CD14-positive monocyte (primary cell): Measurements from ENCODE around the gene RPUSD3. TPM values are rescaled to one million over a fixed set of nuclear protein-coding genes. Genes with fewer than 3 reads are reported as not detected.
"Not testable (repeated sequence)": the region's sequence is repeated elsewhere in the genome, so short reads cannot be mapped to it uniquely, and the experiment has no call there.

Source experiments
- DNase-seq, 3 donors: peaks; one replicate each; pipeline ENCODE4 v3.0.0-alpha.2; 2011 to 2022
- H2AFZ ChIP-seq: 2 replicates; pipeline ENCODE4 v1.6.0; 2012; ENCODE audit warnings: mild to moderate bottlenecking, low read depth, low read length, inconsistent platforms; ENCODE audit not compliant: insufficient read depth, poor library complexity, severe bottlenecking
- H3K27ac ChIP-seq, 2 donors: 1 replicate in 1 of 2; 2 replicates in 1 of 2; pipeline ENCODE4 v1.5.1; 2012 to 2013; ENCODE audit warnings: low read length in 2 of 2, control low read depth in 1 of 2, inconsistent platforms in 1 of 2, low read depth in 1 of 2, mild to moderate bottlenecking in 1 of 2
- H3K27me3 ChIP-seq, 2 donors: one replicate each; pipeline versions ENCODE4 v1.6.0 to v1.6.1; 2011 to 2013; ENCODE audit warnings: low read length in 2 of 2; ENCODE audit not compliant: control insufficient read depth in 2 of 2, insufficient read depth in 2 of 2
- H3K36me3 ChIP-seq, 2 donors: replicated peaks in 1 of 2; 1 replicate in 1 of 2; 2 replicates in 1 of 2; pipeline versions ENCODE4 v1.5.1 to v1.6.1; 2012 to 2013; ENCODE audit warnings: low read length in 2 of 2, control low read depth in 1 of 2, inconsistent platforms in 1 of 2, mild to moderate bottlenecking in 1 of 2; ENCODE audit not compliant: insufficient read depth in 2 of 2, control insufficient read depth in 1 of 2
- H3K4me1 ChIP-seq, 2 donors: 1 replicate in 1 of 2; 2 replicates in 1 of 2; pipeline versions ENCODE4 v1.5.1 to v1.6.1; 2012 to 2013; ENCODE audit warnings: low read length in 2 of 2, control low read depth in 1 of 2, inconsistent platforms in 1 of 2, mild to moderate bottlenecking in 1 of 2, moderate library complexity in 1 of 2; ENCODE audit not compliant: insufficient read depth in 2 of 2, control insufficient read depth in 1 of 2
- H3K4me2 ChIP-seq: replicated peaks from 2 replicates; pipeline ENCODE3; 2012; ENCODE audit warnings: low read length, moderate library complexity, mild to moderate bottlenecking; ENCODE audit not compliant: poor library complexity, severe bottlenecking; ENCODE audit errors: extremely low read depth
- H3K4me3 ChIP-seq, 3 experiments: fragments of 200-600 bp in 1 of 3; sonication (generic) in 1 of 3; replicated peaks in 1 of 3; 1 replicate in 2 of 3; 2 replicates in 1 of 3; pipeline ENCODE4 v1.5.1; 2011 to 2013; ENCODE audit warnings: low read length in 3 of 3, mild to moderate bottlenecking in 3 of 3, control low read depth in 2 of 3, low read depth in 2 of 3, inconsistent platforms in 1 of 3, moderate library complexity in 1 of 3
- H3K79me2 ChIP-seq: 2 replicates; pipeline ENCODE4 v1.6.0; 2012; ENCODE audit warnings: mild to moderate bottlenecking, control low read depth, inconsistent platforms, low read length, moderate library complexity; ENCODE audit not compliant: insufficient read depth
- H3K9ac ChIP-seq: 2 replicates; pipeline ENCODE4 v1.6.0; 2017; ENCODE audit warnings: low read length, mild to moderate bottlenecking; ENCODE audit not compliant: insufficient read depth, poor library complexity, severe bottlenecking
- H3K9me3 ChIP-seq, 2 donors: replicated peaks in 1 of 2; 1 replicate in 1 of 2; 2 replicates in 1 of 2; pipeline versions ENCODE4 v1.5.1 to v1.6.1; 2012 to 2013; ENCODE audit warnings: low read length in 2 of 2, control low read depth in 1 of 2; ENCODE audit not compliant: control insufficient read depth in 1 of 2, insufficient read depth in 1 of 2
- H4K20me1 ChIP-seq: 2 replicates; pipeline ENCODE4 v1.6.0; 2012; ENCODE audit warnings: mild to moderate bottlenecking, low read length, control low read depth, moderate library complexity; ENCODE audit not compliant: insufficient read depth
- H3K27ac Mint-ChIP-seq, 7 donors: one replicate each; pipeline ENCODE4 v1.8.0; 2020; ENCODE audit warnings: mild to moderate bottlenecking in 7 of 7, mixed read lengths in 7 of 7, moderate library complexity in 6 of 7, inconsistent platforms in 2 of 7
- H3K27me3 Mint-ChIP-seq, 3 donors: one replicate each; pipeline ENCODE4 v1.8.0; 2021 to 2022; ENCODE audit warnings: low read depth in 3 of 3, mild to moderate bottlenecking in 3 of 3, mixed read lengths in 3 of 3, moderate library complexity in 3 of 3, inconsistent platforms in 1 of 3
- H3K36me3 Mint-ChIP-seq, 2 donors: one replicate each; pipeline ENCODE4 v1.8.0; 2020; ENCODE audit warnings: mixed read lengths in 2 of 2, inconsistent platforms in 1 of 2, mild to moderate bottlenecking in 1 of 2
- H3K4me1 Mint-ChIP-seq: one replicate; pipeline ENCODE4 v1.8.0; 2020; ENCODE audit warnings: mild to moderate bottlenecking, mixed read lengths
- H3K4me3 Mint-ChIP-seq, 2 donors: one replicate each; pipeline ENCODE4 v1.8.0; 2020; ENCODE audit warnings: mild to moderate bottlenecking in 2 of 2, mixed read lengths in 2 of 2, moderate library complexity in 1 of 2
- H3K9me3 Mint-ChIP-seq, 7 donors: one replicate each; pipeline ENCODE4 v1.8.0; 2020 to 2022; ENCODE audit warnings: mixed read lengths in 7 of 7, mild to moderate bottlenecking in 6 of 7, moderate library complexity in 6 of 7, inconsistent platforms in 2 of 7
- WGBS: methylation state at CpG from one replicate; pipeline ENCODE4 v1.1.5; 2013; ENCODE audit warnings: missing lambda C conversion rate; ENCODE audit not compliant: insufficient coverage; 5-methylcytosine and 5-hydroxymethylcytosine counted together
- intact Hi-C, 2 donors: fragments of 100-400 bp; cut with micrococcal nuclease; formaldehyde crosslinking; loops; one replicate each; pipeline versions ENCODE4 v1.15.0 to v1.15.1; 2023
- polyA plus RNA-seq, 3 donors: library from polyadenylated mRNA; depleted of rRNA in 1 of 3; unstranded in 2 of 3; stranded (reverse) in 1 of 3; fragments of 300-500 nt in 2 of 3; fragments of >200 nt in 1 of 3; fragmentation: Illumina TruSeq in 2 of 3; gene quantifications; 1 replicate in 2 of 3; 2 replicates in 1 of 3; pipeline ENCODE4 v1.2.3, GENCODE V29; 2012 to 2021
- TF ChIP-seq, protein P1 (sequence below): fragments of 200-600 bp; IDR thresholded peaks from one replicate; pipeline ENCODE4 v1.8.0; 2022; ENCODE audit warnings: antibody characterized with exemption, mild to moderate bottlenecking

RPUSD3 gene
- polyA plus RNA-seq, 3 donors, result 42.6 to 51.5 (median 43.4) TPM

DNA sequence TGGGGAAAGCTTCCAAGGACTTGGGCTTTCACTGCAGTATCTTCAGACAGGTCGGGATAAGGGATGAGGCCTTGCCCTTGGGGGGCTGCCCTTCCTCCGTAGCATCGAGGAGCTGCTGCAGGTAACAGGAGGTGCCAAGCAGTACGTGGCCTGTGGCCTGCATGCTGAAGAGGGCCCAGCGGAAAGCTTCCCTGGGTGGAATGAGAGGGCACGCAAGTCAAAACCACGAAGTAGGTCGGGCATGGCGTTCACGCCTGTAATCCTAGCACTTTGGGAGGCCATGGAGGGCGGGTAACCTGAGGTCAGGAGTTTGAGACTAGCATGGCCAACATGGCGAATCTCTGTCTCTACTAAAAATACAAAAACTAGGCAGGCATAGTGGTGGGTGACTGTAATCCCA, 23.3 kb upstream of the RPUSD3 start:
- intact Hi-C loops, result no loop called here
- no peak overlapping the region for H3K27ac Mint-ChIP-seq
- H3K4me1 Mint-ChIP-seq, result peaks cover 26% of the 10 kb centered on the region
- no peak overlapping the region for H3K4me2 ChIP-seq
- H3K36me3 Mint-ChIP-seq, result no peaks in the 10 kb centered on the region
- H3K27me3 Mint-ChIP-seq, result peaks cover 0 to 6% (median 5%) of the 10 kb centered on the region in 3 donors
- H3K27ac ChIP-seq, result no peak overlapping the region
- H3K36me3 ChIP-seq, result no peaks in the 10 kb centered on the region
- no peaks in the 10 kb centered on the region for H3K9me3 Mint-ChIP-seq
- TF ChIP-seq, protein P1, sequence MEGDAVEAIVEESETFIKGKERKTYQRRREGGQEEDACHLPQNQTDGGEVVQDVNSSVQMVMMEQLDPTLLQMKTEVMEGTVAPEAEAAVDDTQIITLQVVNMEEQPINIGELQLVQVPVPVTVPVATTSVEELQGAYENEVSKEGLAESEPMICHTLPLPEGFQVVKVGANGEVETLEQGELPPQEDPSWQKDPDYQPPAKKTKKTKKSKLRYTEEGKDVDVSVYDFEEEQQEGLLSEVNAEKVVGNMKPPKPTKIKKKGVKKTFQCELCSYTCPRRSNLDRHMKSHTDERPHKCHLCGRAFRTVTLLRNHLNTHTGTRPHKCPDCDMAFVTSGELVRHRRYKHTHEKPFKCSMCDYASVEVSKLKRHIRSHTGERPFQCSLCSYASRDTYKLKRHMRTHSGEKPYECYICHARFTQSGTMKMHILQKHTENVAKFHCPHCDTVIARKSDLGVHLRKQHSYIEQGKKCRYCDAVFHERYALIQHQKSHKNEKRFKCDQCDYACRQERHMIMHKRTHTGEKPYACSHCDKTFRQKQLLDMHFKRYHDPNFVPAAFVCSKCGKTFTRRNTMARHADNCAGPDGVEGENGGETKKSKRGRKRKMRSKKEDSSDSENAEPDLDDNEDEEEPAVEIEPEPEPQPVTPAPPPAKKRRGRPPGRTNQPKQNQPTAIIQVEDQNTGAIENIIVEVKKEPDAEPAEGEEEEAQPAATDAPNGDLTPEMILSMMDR, result no peak
- DNase-seq, result no peak
- no peak overlapping the region for H3K9ac ChIP-seq
- no peak overlapping the region for H3K4me3 Mint-ChIP-seq
- no peaks in the 10 kb centered on the region for H4K20me1 ChIP-seq
- H3K4me3 ChIP-seq, result no peak overlapping the region
- H3K9me3 ChIP-seq, result no peaks in the 10 kb centered on the region
- no peaks in the 10 kb centered on the region for H3K27me3 ChIP-seq
- H3K79me2 ChIP-seq, result no peaks in the 10 kb centered on the region
- peaks cover 29 to 32% of the 10 kb centered on the region in 2 donors for H3K4me1 ChIP-seq
- 85% methylated on average over 10 of the region's 12 CpGs for WGBS
- no peak overlapping the region for H2AFZ ChIP-seq

DNA sequence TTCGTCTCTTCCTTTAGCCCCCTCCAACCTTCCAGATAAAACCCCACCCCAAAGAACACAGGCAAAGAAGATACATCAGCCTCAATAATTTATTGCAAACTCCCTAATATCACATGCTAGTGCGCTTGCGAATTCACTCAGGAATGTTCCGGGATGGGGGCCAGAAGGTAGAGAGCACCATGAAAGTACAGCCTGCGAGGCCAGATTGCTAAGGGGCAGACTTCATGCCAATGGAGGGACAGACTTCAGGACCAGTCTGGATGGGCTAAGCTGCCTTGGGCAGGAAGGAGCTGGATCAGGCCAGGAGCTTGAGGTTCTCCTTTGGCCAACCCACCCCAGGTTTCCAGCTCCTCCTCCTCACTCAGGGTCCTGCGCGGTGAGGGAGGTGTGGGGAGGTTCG, 22.8 kb upstream of the RPUSD3 start:
- Histone ChIP-seq H3K27ac (no peak overlapping the region), H3K4me3 (no peak overlapping the region), H3K27me3 (no peaks in the 10 kb centered on the region), H3K4me2 (no peak overlapping the region), H3K9ac (no peak overlapping the region), H3K4me1 (peaks cover 30 to 33% of the 10 kb centered on the region in 2 donors), H3K79me2 (no peaks in the 10 kb centered on the region), H2AFZ (no peak overlapping the region), H3K9me3 (no peaks in the 10 kb centered on the region), H4K20me1 (no peaks in the 10 kb centered on the region), H3K36me3 (no peaks in the 10 kb centered on the region)
- TF ChIP-seq, protein P1, result no peak
- DNase-seq, result no peak
- Mint-ChIP-seq H3K9me3 (no peaks in the 10 kb centered on the region), H3K27me3 (peaks cover 2 to 9% (median 6%) of the 10 kb centered on the region in 3 donors), H3K4me3 (no peak overlapping the region), H3K27ac (no peak overlapping the region), H3K36me3 (no peaks in the 10 kb centered on the region), H3K4me1 (peaks cover 27% of the 10 kb centered on the region)
- 100% methylated on average over 5 of the region's 8 CpGs for WGBS
- intact Hi-C loops, result no loop called here

DNA sequence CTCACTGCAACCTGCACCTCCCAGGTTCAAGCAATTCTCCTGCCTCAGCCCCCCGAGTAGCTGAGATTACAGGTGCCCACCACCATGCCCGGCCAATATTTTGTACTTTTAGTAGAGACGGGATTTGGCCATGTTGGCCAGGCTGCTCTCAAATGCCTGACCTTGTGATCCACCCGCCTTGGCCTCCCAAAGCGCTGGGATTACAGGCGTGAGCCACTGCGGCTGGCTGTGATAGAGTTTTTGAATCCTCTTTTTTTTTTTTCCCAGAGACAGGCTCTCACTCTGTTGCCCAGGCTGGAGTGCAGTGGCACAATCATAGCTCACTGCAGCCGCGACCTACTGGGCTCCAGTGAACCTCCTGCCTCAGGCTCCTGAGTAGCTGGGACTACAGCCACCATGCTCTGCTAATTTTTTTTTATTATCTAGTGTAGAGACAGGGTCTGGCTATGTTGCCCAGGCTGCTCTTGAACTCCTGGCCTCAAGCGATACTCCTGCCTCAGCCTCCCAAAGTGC, 21.4 kb upstream of the RPUSD3 start:
- H3K4me2 ChIP-seq, H3K79me2 ChIP-seq, intact Hi-C loops, H3K36me3 Mint-ChIP-seq, H3K36me3 ChIP-seq, H3K27me3 Mint-ChIP-seq, H3K9me3 ChIP-seq, H3K9me3 Mint-ChIP-seq, H3K27ac ChIP-seq, H3K4me3 Mint-ChIP-seq, DNase-seq, H4K20me1 ChIP-seq, H3K27me3 ChIP-seq, H3K9ac ChIP-seq: not testable (repeated sequence)
- Histone ChIP-seq H2AFZ (peak overlapping the region; percentile 77), H3K4me1 (peaks cover 30 to 33% of the 10 kb centered on the region in 2 donors), H3K4me3 (peak overlapping the region in 1 of 3 experiments; percentile 60)
- H3K4me1 Mint-ChIP-seq, result peaks cover 27% of the 10 kb centered on the region
- WGBS, result 86% methylated on average over 3 of the region's 10 CpGs
- H3K27ac Mint-ChIP-seq, result peak overlapping the region in 1 of 7 donors; percentile 82
